ENCODE results near the gene YKT6.

GRCh38 chr7:44172803-44173424 lies 27.9 kb upstream of the YKT6 start:
- no peak for TF ChIP-seq CTCF (IDR thresholded peaks at IDR 0.05)
- TF ChIP-seq POLR2A (IDR thresholded peaks at IDR 0.05), result no peak

Data from uterus (tissue), 2 donors.